BLaER1 treated with 17β-estradiol and CSF1 and Interleukin-3, amounts not matched to agents 10 nM and 100 nM (cell line): Measurements from ENCODE around the gene SORBS2.

ENCODE experiments used
- H3K27ac ChIP-seq, 11 experiments: shearing (Covaris generic); formaldehyde crosslinking; 2 replicates each; pipeline ENCODE4 v1.8.1; 2022
- H3K27me3 ChIP-seq, 11 experiments: shearing (Covaris generic); formaldehyde crosslinking; 2 replicates each; pipeline ENCODE4 v1.8.1; 2022
- H3K36me3 ChIP-seq, 11 experiments: shearing (Covaris generic); formaldehyde crosslinking; 2 replicates each; pipeline ENCODE4 v1.8.1; 2022
- H3K4me1 ChIP-seq, 10 experiments: shearing (Covaris generic); formaldehyde crosslinking; 2 replicates each; pipeline ENCODE4 v1.8.1; 2022
- H3K4me2 ChIP-seq, 11 experiments: shearing (Covaris generic); formaldehyde crosslinking; 2 replicates each; pipeline ENCODE4 v1.8.1; 2022
- H3K4me3 ChIP-seq, 10 experiments: shearing (Covaris generic); formaldehyde crosslinking; 2 replicates each; pipeline ENCODE4 v1.8.1; 2022
- H3K9ac ChIP-seq, 11 experiments: shearing (Covaris generic); formaldehyde crosslinking; 2 replicates each; pipeline ENCODE4 v1.8.1; 2022
- H3K9me3 ChIP-seq, 11 experiments: shearing (Covaris generic); formaldehyde crosslinking; replicated peaks in 1 of 11; 2 replicates each; pipeline ENCODE4 v1.8.1; 2022
- H4K20me1 ChIP-seq, 11 experiments: shearing (Covaris generic); formaldehyde crosslinking; 2 replicates each; pipeline ENCODE4 v1.8.1; 2022
- Cebpa-rat ChIP-seq, 11 experiments: shearing (Covaris generic); IDR thresholded peaks; 2 replicates each; pipeline ENCODE4 v1.8.1; 2022

Gene SORBS2

GRCh38 chr4:185554365-185555126 lies 257.4 kb downstream of the SORBS2 start:
- H4K20me1 ChIP-seq, result no peaks in the 10 kb centered on the region
- peaks cover 0 to 16% (median 0%) of the 10 kb centered on the region in 11 experiments; a peak in 5 of 22 replicates for H3K9me3 ChIP-seq
- H3K4me2 ChIP-seq, result no peak overlapping the region
- H3K9ac ChIP-seq, result no peak overlapping the region
- H3K27ac ChIP-seq, result no peak overlapping the region
- H3K4me1 ChIP-seq, result no peaks in the 10 kb centered on the region
- no peak overlapping the region for H3K4me3 ChIP-seq
- H3K27me3 ChIP-seq, result no peaks in the 10 kb centered on the region
- H3K36me3 ChIP-seq, result no peaks in the 10 kb centered on the region
- no peak for TF ChIP-seq Cebpa-rat (IDR thresholded peaks at IDR 0.05)

GRCh38 chr4:185552254-185552653 lies 259.7 kb downstream of the SORBS2 start:
- Histone ChIP-seq H3K4me3 (no peak overlapping the region), H3K4me1 (no peaks in the 10 kb centered on the region), H3K27me3 (no peaks in the 10 kb centered on the region), H3K9me3 (peaks cover 0 to 29% (median 0%) of the 10 kb centered on the region in 11 experiments; a peak in 8 of 22 replicates), H3K27ac (no peak overlapping the region), H4K20me1 (no peaks in the 10 kb centered on the region), H3K9ac (no peak overlapping the region), H3K36me3 (no peaks in the 10 kb centered on the region), H3K4me2 (no peak overlapping the region)
- TF ChIP-seq Cebpa-rat (IDR thresholded peaks at IDR 0.05), result no peak

- Histone ChIP-seq H3K36me3 (no peaks in the 10 kb centered on the region), H3K4me2 (no peak overlapping the region), H3K4me3 (no peak overlapping the region), H3K9me3 (peaks cover 0 to 21% (median 0%) of the 10 kb centered on the region in 11 experiments; a peak in 7 of 22 replicates), H4K20me1 (no peaks in the 10 kb centered on the region), H3K27me3 (no peaks in the 10 kb centered on the region), H3K27ac (no peak overlapping the region), H3K9ac (no peak overlapping the region), H3K4me1 (no peaks in the 10 kb centered on the region)
- no peak for TF ChIP-seq Cebpa-rat (IDR thresholded peaks at IDR 0.05)
These were observed 261.1 kb downstream of the SORBS2 start for GRCh38 chr4:185550933-185551332.

GRCh38 chr4:185549095-185549639 lies 262.8 kb downstream of the SORBS2 start:
- peaks cover 0 to 22% (median 9%) of the 10 kb centered on the region in 11 experiments; a peak in 7 of 22 replicates for H3K9me3 ChIP-seq
- H3K4me2 ChIP-seq, result no peak overlapping the region
- no peaks in the 10 kb centered on the region for H3K36me3 ChIP-seq
- TF ChIP-seq Cebpa-rat (IDR thresholded peaks at IDR 0.05), result no peak
- H3K9ac ChIP-seq, result no peak overlapping the region
- no peaks in the 10 kb centered on the region for H3K27me3 ChIP-seq
- H4K20me1 ChIP-seq, result no peaks in the 10 kb centered on the region
- H3K27ac ChIP-seq, result no peak overlapping the region
- no peaks in the 10 kb centered on the region for H3K4me1 ChIP-seq
- H3K4me3 ChIP-seq, result no peak overlapping the region

GRCh38 chr4:185548587-185548986 lies 263.4 kb downstream of the SORBS2 start:
- no peak for TF ChIP-seq Cebpa-rat (IDR thresholded peaks at IDR 0.05)
- no peaks in the 10 kb centered on the region for H3K36me3 ChIP-seq
- no peak overlapping the region for H3K27ac ChIP-seq
- no peaks in the 10 kb centered on the region for H4K20me1 ChIP-seq
- no peaks in the 10 kb centered on the region for H3K4me1 ChIP-seq
- H3K4me2 ChIP-seq, result no peak overlapping the region
- H3K27me3 ChIP-seq, result no peaks in the 10 kb centered on the region
- H3K9me3 ChIP-seq, result peaks cover 0 to 22% (median 9%) of the 10 kb centered on the region in 11 experiments; a peak in 7 of 22 replicates
- H3K4me3 ChIP-seq, result no peak overlapping the region
- H3K9ac ChIP-seq, result no peak overlapping the region

- H4K20me1 ChIP-seq, result no peaks in the 10 kb centered on the region
- H3K9me3 ChIP-seq, result peaks cover 0 to 22% (median 9%) of the 10 kb centered on the region in 11 experiments; a peak in 7 of 22 replicates
- H3K4me2 ChIP-seq, result no peak overlapping the region
- H3K4me3 ChIP-seq, result no peak overlapping the region
- H3K27me3 ChIP-seq, result peaks cover 0 to 13% (median 0%) of the 10 kb centered on the region in 11 experiments; a peak in 7 of 22 replicates
- H3K4me1 ChIP-seq, result peaks cover 0 to 15% (median 9%) of the 10 kb centered on the region in 10 experiments; a peak in 13 of 20 replicates
- TF ChIP-seq Cebpa-rat (IDR thresholded peaks at IDR 0.05), result no peak
- H3K27ac ChIP-seq, result no peak overlapping the region
- H3K36me3 ChIP-seq, result no peaks in the 10 kb centered on the region
- H3K9ac ChIP-seq, result no peak overlapping the region
These were observed 265.7 kb downstream of the SORBS2 start for GRCh38 chr4:185546335-185546734.

- no peak for TF ChIP-seq Cebpa-rat (IDR thresholded peaks at IDR 0.05)
- H3K9me3 ChIP-seq, result peaks cover 0 to 13% (median 0%) of the 10 kb centered on the region in 11 experiments; a peak in 2 of 22 replicates
- no peak overlapping the region for H3K27ac ChIP-seq
- peaks cover under 1 to 23% (median 12%) of the 10 kb centered on the region in 11 experiments; a peak in 21 of 22 replicates for H3K27me3 ChIP-seq
- H3K4me1 ChIP-seq, result peaks cover 0 to 15% (median 9%) of the 10 kb centered on the region in 10 experiments; a peak in 13 of 20 replicates
- no peak overlapping the region for H3K4me3 ChIP-seq
- H3K4me2 ChIP-seq, result peak overlapping the region in 8 of 11 experiments; percentile 17 to 58 (median 45); a peak in 16 of 22 replicates
- no peaks in the 10 kb centered on the region for H3K36me3 ChIP-seq
- H4K20me1 ChIP-seq, result no peaks in the 10 kb centered on the region
- no peak overlapping the region for H3K9ac ChIP-seq
These were observed 269.2 kb downstream of the SORBS2 start for GRCh38 chr4:185542626-185543315.

GRCh38 chr4:185541251-185541727 lies 270.7 kb downstream of the SORBS2 start:
- Histone ChIP-seq H3K4me3 (no peak overlapping the region), H3K36me3 (no peaks in the 10 kb centered on the region), H3K4me1 (peaks cover 0 to 15% (median 9%) of the 10 kb centered on the region in 10 experiments; a peak in 13 of 20 replicates), H3K4me2 (no peak overlapping the region), H3K27ac (no peak overlapping the region), H3K27me3 (peaks cover 14 to 38% (median 27%) of the 10 kb centered on the region in 11 experiments), H3K9ac (no peak overlapping the region), H3K9me3 (peaks cover 0 to 13% (median 0%) of the 10 kb centered on the region in 11 experiments; a peak in 2 of 22 replicates), H4K20me1 (peaks cover 0 to under 1% (median 0%) of the 10 kb centered on the region in 11 experiments; a peak in 3 of 22 replicates)
- no peak for TF ChIP-seq Cebpa-rat (IDR thresholded peaks at IDR 0.05)
